Measurements from ENCODE around the gene UCKL1.

DNA sequence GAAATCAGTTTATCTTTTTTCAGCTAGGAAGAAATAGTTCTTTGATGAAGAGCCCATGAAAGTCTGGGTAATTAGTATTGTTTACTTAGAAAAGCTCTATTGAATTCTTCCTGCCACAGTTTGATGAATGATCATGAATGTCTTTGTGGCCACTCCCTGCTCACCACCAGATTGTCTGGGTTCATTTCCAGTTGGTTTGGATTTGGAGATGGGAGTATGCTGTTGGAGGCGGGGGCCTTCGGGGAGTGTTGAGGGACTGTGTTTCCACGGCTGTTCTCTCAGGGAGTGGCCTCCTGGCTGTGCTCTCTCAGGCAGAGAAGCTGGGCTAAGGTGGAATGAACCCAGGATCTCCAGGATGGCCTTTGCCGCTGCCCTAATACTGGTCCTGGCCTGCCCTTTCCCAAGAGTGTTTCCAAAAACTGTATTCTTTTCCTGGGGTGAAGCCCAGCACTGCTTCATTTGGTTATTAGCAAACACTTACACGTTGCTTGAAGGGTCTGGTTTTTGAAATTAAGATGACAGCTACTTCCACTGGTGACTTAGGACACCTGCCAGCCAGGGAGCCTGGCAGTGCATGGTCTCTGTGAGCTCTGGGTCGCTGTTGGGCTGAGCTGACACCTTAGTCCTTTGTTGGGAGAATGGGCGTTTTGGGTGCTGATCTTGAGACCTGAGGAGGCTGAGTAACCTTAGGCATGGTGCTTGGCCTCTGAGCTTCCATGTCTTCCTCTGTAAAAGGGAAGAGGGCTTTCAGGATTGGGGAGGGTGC, 47.9 kb upstream of the UCKL1 start:
- TF ChIP-seq CTCF (IDR thresholded peaks at IDR 0.05) (no peak), POLR2A (IDR thresholded peaks at IDR 0.05) (no peak)
